Lung (tissue), 12 donors: ENCODE measurements around the gene FCAMR. TPM values are rescaled to one million over a fixed set of nuclear protein-coding genes. Genes with fewer than 3 reads are reported as not detected.

Source experiments
- ATAC-seq: fragments of 200-7000 bp; cut with Tn5 transposase; one replicate; pipeline ENCODE4 v1.9.1; 2020; ENCODE audit warnings: moderate number of reproducible peaks; ENCODE audit not compliant: insufficient read depth, low FRiP score
- DNase-seq, 3 donors: peaks; one replicate each; pipeline ENCODE4 v3.0.0-alpha.2; 2013 to 2017
- H3K27ac ChIP-seq, 2 donors: one replicate each; pipeline ENCODE4 v1.5.1; 2013; ENCODE audit warnings: mild to moderate bottlenecking in 2 of 2, moderate library complexity in 2 of 2, control low read depth in 1 of 2, inconsistent platforms in 1 of 2, low read depth in 1 of 2, low read length in 1 of 2
- H3K27me3 ChIP-seq, 3 donors: one replicate each; pipeline ENCODE4 v1.5.1; 2013; ENCODE audit warnings: low read length in 2 of 3; ENCODE audit not compliant: control insufficient read depth in 3 of 3, insufficient read depth in 3 of 3
- H3K36me3 ChIP-seq, 4 donors: one replicate each; pipeline ENCODE4 v1.5.1; 2013; ENCODE audit warnings: low read length in 4 of 4, mild to moderate bottlenecking in 1 of 4, moderate library complexity in 1 of 4; ENCODE audit not compliant: control insufficient read depth in 4 of 4, insufficient read depth in 4 of 4
- H3K4me1 ChIP-seq, 5 donors: one replicate each; pipeline ENCODE4 v1.5.1; 2013; ENCODE audit warnings: low read length in 5 of 5, mild to moderate bottlenecking in 2 of 5, moderate library complexity in 1 of 5; ENCODE audit not compliant: control insufficient read depth in 5 of 5, insufficient read depth in 5 of 5
- H3K4me3 ChIP-seq: one replicate; pipeline ENCODE4 v1.5.1; 2013; ENCODE audit warnings: mild to moderate bottlenecking, control low read depth, moderate library complexity
- H3K9ac ChIP-seq, 2 donors: one replicate each; pipeline ENCODE4 v1.5.1; 2013; ENCODE audit warnings: low read length in 2 of 2, control low read depth in 1 of 2; ENCODE audit not compliant: insufficient read depth in 1 of 2
- H3K9me3 ChIP-seq, 4 donors: one replicate each; pipeline ENCODE4 v1.5.1; 2013; ENCODE audit warnings: low read length in 3 of 4, mild to moderate bottlenecking in 1 of 4, moderate library complexity in 1 of 4; ENCODE audit not compliant: control insufficient read depth in 4 of 4, insufficient read depth in 3 of 4
- WGBS, 2 donors: extraction: QIAGEN DNeasy Blood & Tissue Kit; methylation state at CpG; one replicate each; pipeline ENCODE4 v1.1.7; 2013; 5-methylcytosine and 5-hydroxymethylcytosine counted together
- polyA plus RNA-seq, 2 donors: library from polyadenylated mRNA; stranded (reverse); fragments of 200-250 nt; gene quantifications; one replicate each; pipeline ENCODE4 v1.2.1, GENCODE V29; 2013
- total RNA-seq, 2 donors: library from RNA; depleted of rRNA in 1 of 2; stranded (reverse); fragments of >200 nt in 1 of 2; gene quantifications; one replicate each; pipeline ENCODE4 v1.2.1, GENCODE V29; 2014 to 2021
- TF ChIP-seq, protein P1 (sequence below): IDR thresholded peaks from 2 replicates; pipeline ENCODE4 v1.5.1; 2012; ENCODE audit warnings: mild to moderate bottlenecking; ENCODE audit errors: control extremely low read depth, extremely low read depth
- donor health status: control.
- donor health status: control.
- donor health status: Bipolar disorder and iron deficiency.
- donor health status: healthy.
- donor health status: DM: yes; HTN: yes; CAD: no.

Gene FCAMR
- total and polyA plus RNA-seq, 4 donors: 0.18 to 0.40 TPM; not detected in 2

DNA sequence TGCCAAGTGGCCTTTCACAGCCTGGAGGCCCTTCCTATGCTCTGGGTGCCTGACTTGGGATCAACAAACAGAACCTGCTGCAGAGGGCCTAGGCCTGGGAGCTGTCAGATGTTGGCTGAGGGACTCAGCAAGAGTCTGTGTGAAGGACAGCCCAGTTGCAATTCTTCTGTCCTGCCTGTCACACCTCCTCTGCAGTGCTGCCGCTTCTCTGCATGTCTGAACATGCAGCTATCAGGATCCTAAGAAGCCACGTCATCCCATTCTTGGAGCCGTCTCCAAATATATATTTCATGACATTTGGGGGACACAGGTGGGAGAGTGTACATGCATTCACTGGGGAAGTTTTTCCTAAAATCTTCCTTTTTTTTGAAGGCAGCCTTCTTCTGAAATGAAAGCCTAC, 8.6 kb downstream of the FCAMR start:
- H3K9ac ChIP-seq: no peak overlapping the region
- ATAC-seq: no peak
- no peaks in the 10 kb centered on the region for H3K27me3 ChIP-seq
- H3K4me3 ChIP-seq: no peak overlapping the region
- peaks cover 0 to 6% (median 0%) of the 10 kb centered on the region in 5 donors for H3K4me1 ChIP-seq
- 62 to 98% methylated on average over 3 of the region's 3 CpGs for WGBS, 2 donors
- TF ChIP-seq, protein P1, sequence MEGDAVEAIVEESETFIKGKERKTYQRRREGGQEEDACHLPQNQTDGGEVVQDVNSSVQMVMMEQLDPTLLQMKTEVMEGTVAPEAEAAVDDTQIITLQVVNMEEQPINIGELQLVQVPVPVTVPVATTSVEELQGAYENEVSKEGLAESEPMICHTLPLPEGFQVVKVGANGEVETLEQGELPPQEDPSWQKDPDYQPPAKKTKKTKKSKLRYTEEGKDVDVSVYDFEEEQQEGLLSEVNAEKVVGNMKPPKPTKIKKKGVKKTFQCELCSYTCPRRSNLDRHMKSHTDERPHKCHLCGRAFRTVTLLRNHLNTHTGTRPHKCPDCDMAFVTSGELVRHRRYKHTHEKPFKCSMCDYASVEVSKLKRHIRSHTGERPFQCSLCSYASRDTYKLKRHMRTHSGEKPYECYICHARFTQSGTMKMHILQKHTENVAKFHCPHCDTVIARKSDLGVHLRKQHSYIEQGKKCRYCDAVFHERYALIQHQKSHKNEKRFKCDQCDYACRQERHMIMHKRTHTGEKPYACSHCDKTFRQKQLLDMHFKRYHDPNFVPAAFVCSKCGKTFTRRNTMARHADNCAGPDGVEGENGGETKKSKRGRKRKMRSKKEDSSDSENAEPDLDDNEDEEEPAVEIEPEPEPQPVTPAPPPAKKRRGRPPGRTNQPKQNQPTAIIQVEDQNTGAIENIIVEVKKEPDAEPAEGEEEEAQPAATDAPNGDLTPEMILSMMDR: no peak
- H3K36me3 ChIP-seq: no peaks in the 10 kb centered on the region
- no peak for DNase-seq
- peaks cover 0 to 2% (median 0%) of the 10 kb centered on the region in 4 donors for H3K9me3 ChIP-seq
- H3K27ac ChIP-seq: no peak overlapping the region

DNA sequence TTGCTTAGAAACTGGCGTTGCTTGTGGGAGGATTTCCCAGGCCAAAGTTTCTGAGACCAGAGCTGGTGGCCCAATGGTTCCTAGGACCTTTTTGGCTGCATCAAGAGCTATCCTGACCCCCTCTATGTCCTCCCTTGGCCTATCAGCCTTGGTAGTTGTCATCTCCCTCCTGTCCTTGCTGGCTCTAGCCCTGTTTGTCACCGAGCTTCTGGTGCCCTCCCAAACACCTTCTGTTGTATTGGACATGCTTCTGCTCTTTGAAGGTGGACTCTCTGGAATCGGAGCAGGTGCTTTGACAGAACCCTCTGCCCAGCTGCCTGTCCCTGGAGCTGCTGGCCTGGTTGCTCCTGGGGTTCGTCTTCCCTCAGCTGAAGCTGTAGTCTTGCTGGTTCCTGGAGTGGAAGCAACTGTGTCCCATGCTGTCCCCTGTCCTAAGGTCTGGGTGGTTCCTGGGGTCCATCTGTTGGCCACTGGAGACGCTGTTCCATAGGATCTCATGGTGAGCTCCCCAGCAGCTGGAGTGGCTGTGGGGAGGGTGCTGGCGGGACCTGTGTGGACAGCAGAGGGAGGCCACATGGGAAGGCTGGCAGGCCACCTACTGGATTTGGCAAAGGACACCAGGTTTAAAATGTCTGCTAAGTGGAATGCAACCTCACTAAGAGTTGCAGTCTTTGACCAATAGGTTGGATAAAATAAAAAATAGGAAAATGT, 9.4 kb downstream of the FCAMR start:
- TF ChIP-seq, protein P1: no peak
- no peaks in the 10 kb centered on the region for H3K36me3 ChIP-seq
- WGBS, 2 donors: 94 to 99% methylated on average over 6 of the region's 6 CpGs

DNA sequence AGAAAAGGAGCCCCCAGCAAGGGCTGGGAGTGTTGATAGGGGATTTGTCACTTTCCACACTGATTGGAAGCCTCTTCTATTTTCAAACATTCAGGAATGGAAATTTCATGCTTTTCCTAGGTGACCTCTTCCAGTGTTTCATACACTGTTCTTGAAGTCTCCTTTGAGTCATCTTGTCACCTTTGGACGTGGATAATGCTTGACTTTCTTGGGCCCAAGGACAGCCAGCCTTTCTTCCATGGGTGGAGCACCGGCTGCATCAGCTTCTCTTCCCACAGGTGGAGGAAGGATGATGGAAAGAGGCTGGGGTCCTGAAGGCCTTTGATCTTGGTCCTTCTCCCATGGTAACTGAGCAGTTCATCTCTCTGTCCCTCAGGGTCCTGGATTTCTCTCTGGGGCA, 12.1 kb downstream of the FCAMR start:
- Histone ChIP-seq H3K4me3 (no peak overlapping the region), H3K27me3 (no peaks in the 10 kb centered on the region), H3K27ac (no peak overlapping the region), H3K36me3 (no peaks in the 10 kb centered on the region), H3K9ac (no peak overlapping the region), H3K9me3 (peaks cover 0 to 2% (median 0%) of the 10 kb centered on the region in 4 donors), H3K4me1 (peaks cover 0 to 13% (median 3%) of the 10 kb centered on the region in 5 donors)
- DNase-seq: no peak
- ATAC-seq: no peak
- TF ChIP-seq, protein P1: no peak
- 78 to 92% methylated on average over 2 of the region's 2 CpGs for WGBS, 2 donors

More for the DNA sequence above, 9.4 kb downstream of the FCAMR start:
- no peak overlapping the region for H3K9ac ChIP-seq
- H3K4me1 ChIP-seq: peaks cover 0 to 6% (median 0%) of the 10 kb centered on the region in 5 donors
- H3K9me3 ChIP-seq: peaks cover 0 to 2% (median 0%) of the 10 kb centered on the region in 4 donors
- DNase-seq: no peak
- H3K4me3 ChIP-seq: no peak overlapping the region
- ATAC-seq: no peak
- H3K27me3 ChIP-seq: no peaks in the 10 kb centered on the region
- H3K27ac ChIP-seq: no peak overlapping the region
